Activated CD4-positive, CD25-positive, alpha-beta regulatory T cell treated with anti-CD3 and anti-CD28 coated beads, Interleukin-2, amount 50 U/mL, for 16 hours (primary cell): ENCODE results near the gene UBE2R2.
A peak's percentile ranks its signal among the peaks of the same experiment; 100 is the strongest.
"Not testable (repeated sequence)": the region's sequence is repeated elsewhere in the genome, so short reads cannot be mapped to it uniquely, and the experiment has no call there.

ENCODE experiments used
- DNase-seq: peaks from one replicate; pipeline ENCODE4 v3.0.0-alpha.2; 2020; ENCODE audit warnings: low read depth, low spot score

The UBE2R2 gene

DNA sequence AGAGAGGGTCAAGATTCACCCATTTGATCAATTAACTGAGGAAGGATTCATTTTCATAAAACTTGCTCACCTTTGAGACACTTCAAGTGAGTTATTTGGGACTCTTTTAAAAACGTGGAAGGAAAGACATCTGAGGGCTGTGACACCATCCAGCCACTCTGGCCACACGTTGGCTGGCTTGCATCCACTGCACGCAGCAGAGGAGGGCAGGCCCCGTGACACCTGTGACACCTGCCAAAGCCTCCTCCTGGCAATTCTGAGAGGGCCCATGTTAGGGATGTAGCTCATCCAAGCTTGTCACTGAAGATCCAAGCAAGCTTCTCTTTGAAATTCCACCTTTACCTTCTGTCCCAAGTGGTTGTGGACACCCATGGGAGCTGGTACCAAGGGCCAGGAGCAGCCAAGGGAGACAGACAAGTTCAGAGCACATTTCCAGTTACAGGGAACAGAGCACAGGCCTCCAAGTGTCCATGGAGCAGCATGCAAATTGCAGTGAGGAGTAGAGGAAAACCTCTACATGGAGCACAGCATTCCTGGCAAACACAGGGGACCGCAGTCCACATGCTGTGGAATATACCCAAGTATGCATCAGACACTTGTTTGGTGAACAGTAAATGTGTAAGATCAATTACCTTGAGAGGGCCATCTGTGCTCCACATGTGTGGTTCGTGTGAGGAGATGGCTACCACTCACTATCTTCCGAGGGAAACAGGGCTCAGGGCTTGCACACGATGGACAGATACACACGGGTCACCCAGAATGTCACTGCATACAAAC is 16.8 kb upstream of the UBE2R2 start:
- no peak for DNase-seq

GRCh38 chr9:33800886-33801285 is 16.1 kb upstream of the UBE2R2 start:
- no peak for DNase-seq

DNA sequence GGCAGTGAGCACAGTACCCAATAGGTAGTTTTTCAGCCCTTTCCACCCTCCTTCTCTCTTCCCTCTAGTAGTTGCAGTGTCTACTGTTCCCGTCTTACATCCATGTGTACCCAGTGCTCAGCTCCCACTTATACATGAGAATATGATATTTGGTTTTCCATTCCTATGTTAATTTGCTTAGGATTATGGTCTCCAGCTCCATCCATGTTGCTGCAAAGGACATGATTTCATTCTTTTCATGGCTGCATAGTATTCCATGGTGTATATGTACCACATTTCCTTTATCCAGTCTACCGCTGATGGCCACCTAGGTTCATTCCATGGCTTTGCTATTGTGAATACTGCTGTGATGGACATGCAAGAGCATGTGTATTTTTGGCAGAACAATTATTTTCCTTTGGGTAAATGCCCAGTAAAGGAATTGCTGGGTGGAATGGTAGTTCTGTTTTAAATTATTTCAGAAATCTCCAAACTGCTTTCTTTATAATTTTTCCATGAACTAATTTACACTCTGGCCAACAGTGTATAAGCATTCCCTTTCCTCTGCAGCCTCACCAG is 14.9 kb upstream of the UBE2R2 start:
- not testable (repeated sequence) for DNase-seq

GRCh38 chr9:33804196-33804595 is 12.8 kb upstream of the UBE2R2 start:
- DNase-seq: not testable (repeated sequence)

DNA sequence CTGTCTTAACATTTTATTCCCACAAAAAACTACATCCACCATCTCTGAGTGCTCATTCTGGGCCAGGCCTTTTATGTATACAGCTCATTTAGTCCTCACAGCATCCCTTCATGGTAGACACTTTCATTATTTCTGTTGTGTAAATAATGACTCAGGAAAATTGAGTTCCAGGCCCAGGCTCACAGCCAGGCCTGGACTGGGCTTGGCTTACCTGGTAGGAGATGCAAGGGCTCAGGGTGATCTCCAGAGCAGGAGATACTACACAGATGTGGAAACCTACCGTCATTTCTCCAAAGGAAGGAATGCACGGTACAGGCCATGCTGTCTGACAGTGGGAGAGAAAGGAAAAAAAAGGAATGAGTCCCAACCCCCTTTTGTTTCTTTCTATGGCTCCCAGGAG is 9.8 kb upstream of the UBE2R2 start:
- DNase-seq: not testable (repeated sequence)

- not testable (repeated sequence) for DNase-seq
Observed at GRCh38 chr9:33808979-33809322, 8.0 kb upstream of the UBE2R2 start.

- no peak for DNase-seq
Observed at GRCh38 chr9:33809506-33809905, 7.5 kb upstream of the UBE2R2 start.

DNA sequence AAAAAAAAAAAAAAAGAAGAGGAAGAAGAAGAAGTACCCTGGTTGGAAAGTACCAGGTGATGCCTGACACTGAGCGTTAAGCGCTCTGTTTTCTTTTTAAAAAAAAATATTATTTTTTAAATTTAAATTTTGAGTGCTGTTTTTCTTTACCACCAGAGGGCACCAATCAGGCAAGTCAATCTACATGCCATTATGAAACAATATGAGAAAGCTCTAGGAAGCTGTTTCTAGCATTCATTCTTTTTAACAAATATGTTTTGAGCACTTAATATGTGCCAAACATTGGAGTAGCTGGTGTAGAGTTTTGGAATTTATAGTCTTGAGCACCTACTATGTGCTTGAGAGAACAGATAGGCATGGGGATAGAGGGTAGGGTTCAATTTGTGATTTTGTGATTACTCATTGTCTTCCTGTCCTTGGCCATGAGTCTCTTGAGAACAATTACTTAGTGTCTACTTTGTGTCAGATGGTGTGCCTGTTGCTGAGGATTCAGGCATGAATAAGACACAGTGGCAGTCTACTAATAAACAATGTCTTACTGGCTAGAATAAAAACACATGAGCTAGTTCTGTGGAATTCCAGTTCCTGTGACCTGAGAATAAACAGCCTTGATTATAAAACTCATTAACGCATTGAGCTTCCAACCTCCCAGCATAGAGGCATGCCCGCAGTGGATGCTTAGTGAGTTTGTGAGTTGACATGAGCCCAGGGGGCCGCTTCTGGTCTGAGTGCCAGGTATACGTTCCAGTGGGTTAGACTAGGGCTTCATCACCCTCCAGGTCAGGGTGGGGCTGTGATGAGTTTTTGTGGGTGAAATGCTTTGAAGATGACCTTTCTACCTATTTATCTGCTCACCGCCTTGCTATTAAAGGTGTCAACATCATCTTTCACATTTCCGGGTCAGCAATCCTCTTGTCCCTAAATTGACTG is 3.0 kb upstream of the UBE2R2 start:
- no peak for DNase-seq

DNA sequence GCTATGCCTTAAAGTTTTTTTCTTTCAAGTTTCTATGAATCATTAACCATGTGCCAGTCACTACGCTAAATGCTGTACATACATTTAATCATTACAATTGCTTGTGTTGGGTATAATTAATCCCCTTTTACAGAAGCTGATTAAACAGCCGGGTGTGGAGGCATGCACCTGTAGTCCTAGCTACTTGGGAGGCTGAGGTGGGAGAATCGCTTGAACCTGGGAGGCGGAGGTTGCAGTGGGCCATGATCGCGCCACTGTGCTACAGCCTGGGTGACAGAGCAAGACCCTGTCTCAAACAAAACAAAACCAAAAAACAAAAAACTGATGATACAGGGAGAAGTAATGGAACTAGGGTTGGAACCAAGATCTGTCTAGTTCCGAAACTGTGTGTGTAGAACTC is 1.2 kb upstream of the UBE2R2 start:
- no peak for DNase-seq

DNA sequence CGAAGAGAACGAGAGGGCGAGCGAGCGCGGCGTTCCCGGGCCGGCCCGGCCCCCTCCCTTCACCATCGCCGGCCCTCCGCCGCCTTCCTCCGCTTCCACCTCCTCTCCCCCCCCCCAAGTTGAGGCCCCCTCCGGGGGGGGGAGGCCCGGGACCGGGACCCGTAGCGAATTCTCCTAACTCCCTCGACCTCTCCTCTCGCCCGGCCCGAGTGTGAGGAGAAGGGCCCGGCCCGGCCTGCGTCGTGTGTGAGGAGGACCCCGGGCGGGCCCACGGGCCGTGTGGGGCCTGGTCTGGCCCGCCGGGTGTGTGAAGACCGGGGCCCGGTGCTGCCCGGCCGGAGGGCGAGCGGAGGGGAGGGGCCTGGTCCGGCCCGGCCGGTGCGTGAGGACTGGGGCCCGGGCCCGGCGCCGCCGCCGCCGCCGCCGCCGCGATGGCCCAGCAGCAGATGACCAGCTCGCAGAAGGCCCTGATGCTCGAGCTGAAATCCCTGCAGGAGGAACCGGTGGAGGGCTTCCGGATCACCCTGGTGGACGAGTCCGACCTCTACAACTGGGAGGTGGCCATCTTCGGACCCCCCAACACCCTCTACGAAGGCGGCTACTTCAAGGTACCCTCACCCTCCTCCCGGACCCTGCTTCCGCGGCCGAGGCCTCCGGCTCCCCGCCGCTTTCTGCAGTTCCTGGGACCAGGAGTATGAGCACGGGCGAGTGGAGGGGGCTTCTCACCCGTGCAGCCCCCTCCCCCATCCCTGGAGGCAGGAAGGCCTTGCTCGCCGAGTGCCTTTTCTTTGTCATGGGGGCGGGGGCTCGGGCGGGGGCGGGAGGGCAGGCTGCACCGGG is 587 bp downstream of the UBE2R2 start:
- peak; percentile 12 for DNase-seq

GRCh38 chr9:33818167-33818846 is 1.3 kb downstream of the UBE2R2 start:
- DNase-seq: no peak

- no peak for DNase-seq
Observed at GRCh38 chr9:33818847-33819500, 2.0 kb downstream of the UBE2R2 start.

DNA sequence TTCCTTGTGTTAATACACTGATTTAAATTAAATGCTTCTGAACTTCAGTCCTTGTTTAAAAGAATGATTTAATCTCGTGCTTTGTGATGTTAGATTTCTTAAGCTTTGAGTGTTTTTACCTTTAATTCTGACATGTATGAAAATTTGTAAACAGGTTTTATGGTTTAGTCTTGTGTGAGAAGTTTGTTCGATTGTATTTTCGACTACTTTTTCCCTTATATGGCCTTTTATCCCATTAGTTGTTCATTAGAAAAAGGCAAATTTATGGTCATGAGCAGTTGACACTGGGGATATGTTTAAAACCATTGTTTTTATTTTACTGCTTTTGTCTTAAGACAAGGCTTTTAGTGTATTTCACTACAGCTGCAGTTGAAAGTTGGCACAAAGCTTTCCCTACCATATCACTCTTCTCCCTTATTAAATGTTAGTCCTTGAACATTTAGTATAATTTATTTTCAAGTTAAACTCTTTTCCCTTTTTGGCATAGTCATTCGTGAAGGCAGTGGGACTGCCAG is 3.3 kb downstream of the UBE2R2 start:
- no peak for DNase-seq

- DNase-seq: no peak
Observed at GRCh38 chr9:33823801-33824200, 6.8 kb downstream of the UBE2R2 start.

DNA sequence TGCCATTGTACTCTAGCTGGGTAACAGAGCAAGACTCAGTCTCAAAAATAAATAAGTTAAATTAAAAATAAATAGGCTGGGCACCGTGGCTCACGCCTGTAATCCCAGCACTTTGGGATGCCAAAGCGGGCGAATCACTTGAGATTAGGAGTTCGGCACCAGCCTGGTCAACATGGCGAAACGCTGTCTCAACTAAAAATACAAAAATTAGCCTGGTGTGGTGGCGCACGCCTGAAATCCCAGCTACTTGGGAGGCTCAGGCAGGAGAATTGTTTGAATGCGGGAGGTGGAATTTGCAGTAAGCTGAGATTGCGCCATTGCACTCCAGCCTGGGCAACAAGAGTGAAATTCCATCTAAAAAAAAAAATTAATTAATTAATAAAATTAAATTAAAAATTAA is 10.3 kb downstream of the UBE2R2 start:
- not testable (repeated sequence) for DNase-seq

DNA sequence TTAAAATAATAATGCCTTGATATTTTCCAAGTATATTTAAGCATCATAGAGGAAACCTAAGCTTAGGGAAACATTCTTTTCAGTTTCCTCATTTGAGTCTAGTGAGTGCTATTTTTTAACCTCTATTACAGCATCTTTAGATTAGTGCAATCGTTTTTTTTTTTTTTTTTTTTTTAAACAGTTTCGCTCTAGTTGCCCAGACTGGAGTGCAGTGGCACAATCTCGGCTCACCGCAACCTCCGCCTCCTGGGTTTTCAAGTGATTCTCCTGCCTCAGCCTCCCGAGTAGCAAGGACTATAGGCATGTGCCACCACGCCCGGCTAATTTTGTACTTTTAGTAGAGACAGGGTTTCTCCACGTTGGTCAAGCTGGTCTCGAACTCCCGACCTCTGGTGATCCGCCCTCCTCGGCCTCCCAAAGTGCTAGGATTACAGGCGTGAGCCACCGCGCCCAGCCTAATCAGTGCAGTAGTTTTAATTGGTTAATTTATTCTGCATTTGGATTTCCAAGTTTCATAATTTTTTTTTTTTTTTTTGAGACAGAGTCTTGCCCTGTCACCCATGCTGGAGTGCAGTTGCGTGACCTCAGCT is 12.8 kb downstream of the UBE2R2 start:
- DNase-seq: not testable (repeated sequence)

DNA sequence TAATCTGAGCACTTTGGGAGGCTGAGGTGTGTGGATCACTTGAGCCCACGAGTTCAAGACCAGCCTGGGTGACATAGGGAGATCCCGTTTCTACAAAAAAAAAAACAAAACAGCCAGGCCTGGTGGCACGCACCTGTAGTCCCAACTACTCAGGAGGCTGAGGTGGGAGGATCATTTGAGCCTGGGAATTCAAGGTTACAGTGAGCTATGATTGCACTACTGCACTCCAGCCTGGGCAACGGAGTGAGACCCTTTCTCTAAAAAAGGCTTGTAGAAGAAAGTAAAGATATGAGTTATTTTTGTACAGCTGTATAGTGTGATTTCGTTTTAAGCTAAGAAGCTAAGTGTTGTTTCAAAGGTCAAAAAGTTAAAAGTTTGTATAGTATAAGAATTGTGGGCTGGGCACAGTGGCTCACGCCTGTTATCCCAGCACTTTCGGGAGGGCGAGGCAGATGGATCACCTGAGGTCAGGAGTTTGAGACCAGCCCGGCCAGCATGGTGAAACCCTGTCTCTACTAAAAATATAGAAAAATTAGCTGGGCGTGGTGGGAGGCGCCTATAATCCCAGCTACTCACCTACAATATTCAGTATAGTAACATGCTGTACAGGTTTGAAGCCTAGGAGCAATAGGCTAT is 18.8 kb downstream of the UBE2R2 start:
- DNase-seq: no peak

DNA sequence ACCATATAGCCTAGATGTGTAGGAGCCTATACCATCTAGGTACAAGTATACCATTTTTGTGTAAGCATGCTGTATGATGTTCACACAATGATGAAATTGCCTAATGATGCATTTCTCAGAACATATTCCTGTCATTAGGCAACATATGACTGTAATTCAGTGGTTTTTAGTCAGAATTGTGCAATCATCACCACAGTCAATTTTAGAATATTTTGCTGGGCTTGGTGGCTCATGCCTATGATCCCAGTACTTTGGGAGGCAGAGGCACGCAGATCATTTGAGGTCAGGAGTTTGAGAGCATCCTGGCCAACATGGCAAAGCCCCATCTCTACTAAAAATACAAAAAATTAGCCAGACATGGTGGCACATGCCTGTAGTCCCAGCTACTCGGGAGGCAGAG is 19.3 kb downstream of the UBE2R2 start:
- not testable (repeated sequence) for DNase-seq

DNA sequence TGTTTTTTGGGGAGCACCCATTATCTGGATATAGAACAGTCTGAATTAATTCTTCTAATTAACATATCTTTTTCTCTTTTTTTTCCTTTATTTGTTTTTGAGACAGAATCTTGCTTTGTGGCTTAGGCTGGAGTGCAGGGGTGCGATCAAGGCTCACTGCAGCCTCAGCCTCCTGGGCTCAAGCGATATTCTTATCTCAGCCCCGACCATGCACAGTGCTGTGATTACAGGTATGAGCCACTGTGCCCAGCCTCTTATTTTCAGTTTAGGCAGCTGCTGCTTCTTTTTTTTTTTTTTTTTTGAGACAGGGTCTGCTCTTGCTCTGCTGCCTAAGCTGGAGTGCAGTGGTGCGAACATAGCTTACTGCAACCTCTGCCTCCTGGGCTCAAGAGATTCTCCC is 20.2 kb downstream of the UBE2R2 start:
- no peak for DNase-seq
